HepG2 (cell line): ENCODE measurements around the gene MIF. TPM values are rescaled to one million over a fixed set of nuclear protein-coding genes. Genes with fewer than 3 reads are reported as not detected.

Experiments used
- ASH2L ChIP-seq: fragments of 300-600, 200-600 bp; sonication (generic); IDR thresholded peaks from 2 replicates; pipeline ENCODE4 v1.7.0; 2017; ENCODE audit warnings: low read depth, mild to moderate bottlenecking, moderate library complexity, mixed read lengths, low read length; ENCODE audit not compliant: insufficient read length
- CCAR2 ChIP-seq: fragments of 200-400 bp; formaldehyde crosslinking; optimal IDR thresholded peaks from 2 replicates; pipeline ENCODE3; 2018; ENCODE audit warnings: low read depth, mild to moderate bottlenecking, low read length, moderate library complexity
- NFAT5 ChIP-seq: sonication (generic); formaldehyde crosslinking; IDR thresholded peaks from 2 replicates; pipeline ENCODE4 v1.4.0; 2020; ENCODE audit warnings: missing genetic modification reagents
- PHF21A ChIP-seq: sonication (generic); formaldehyde crosslinking; IDR thresholded peaks from 2 replicates; pipeline ENCODE4 v1.5.0; 2020; ENCODE audit warnings: mild to moderate bottlenecking, missing genetic modification reagents
- RXRB ChIP-seq: IDR thresholded peaks from 2 replicates; pipeline ENCODE4 v1.6.1; 2016; ENCODE audit warnings: borderline replicate concordance, missing genetic modification reagents, missing compliant biosample characterization
- STAG1 ChIP-seq: sonication (generic); formaldehyde crosslinking; IDR thresholded peaks from 2 replicates; pipeline ENCODE4 v1.4.0; 2020; ENCODE audit warnings: missing genetic modification reagents
- TIGD3 ChIP-seq: sonication (generic); formaldehyde crosslinking; IDR thresholded peaks from 2 replicates; pipeline ENCODE4 v1.5.1; 2020; ENCODE audit warnings: mild to moderate bottlenecking, missing genetic modification reagents, borderline replicate concordance
- ZBTB33 ChIP-seq: sonication (generic); formaldehyde crosslinking; IDR thresholded peaks from 2 replicates; pipeline ENCODE4 v1.4.0; 2020; ENCODE audit warnings: missing genetic modification reagents
- ZBTB34 ChIP-seq: sonication (generic); formaldehyde crosslinking; IDR thresholded peaks from 2 replicates; pipeline ENCODE4 v1.8.0; 2022; ENCODE audit warnings: mild to moderate bottlenecking, missing genetic modification reagents
- ZNF350 ChIP-seq: sonication (generic); formaldehyde crosslinking; IDR thresholded peaks from 2 replicates; pipeline ENCODE4 v1.4.0; 2020; ENCODE audit warnings: mild to moderate bottlenecking, low read depth, missing genetic modification reagents, borderline replicate concordance
- ZNF446 ChIP-seq: sonication (generic); formaldehyde crosslinking; IDR thresholded peaks from 2 replicates; pipeline ENCODE4 v1.5.0; 2020; ENCODE audit warnings: mild to moderate bottlenecking, missing genetic modification reagents
- ZNF878 ChIP-seq: sonication (generic); formaldehyde crosslinking; IDR thresholded peaks from 2 replicates; pipeline ENCODE4 v1.8.1; 2023; ENCODE audit warnings: mild to moderate bottlenecking, missing genetic modification reagents, moderate library complexity
- ZSCAN20 ChIP-seq: sonication (generic); formaldehyde crosslinking; IDR thresholded peaks from 2 replicates; pipeline ENCODE4 v1.4.0; 2020; ENCODE audit warnings: missing genetic modification reagents, mild to moderate bottlenecking, borderline replicate concordance
- polyA plus RNA-seq, 8 experiments: library from polyadenylated mRNA; depleted of rRNA in 3 of 8; stranded (reverse) in 7 of 8; unstranded in 1 of 8; fragments of >200 nt; fragmentation: Illumina TruSeq in 4 of 8; extraction: Trizol in 4 of 8; gene quantifications; 2 replicates each; pipeline versions ENCODE4 v1.2.1 to v1.2.3, GENCODE V29; 2011 to 2016; ENCODE audit warnings: low read depth in 4 of 8, missing spikeins in 1 of 8, mixed read lengths in 1 of 8; ENCODE audit not compliant: insufficient read depth in 1 of 8
- total RNA-seq, 5 experiments: library from RNA; depleted of rRNA; stranded (reverse); fragments of >200 nt; fragmentation: Illumina TruSeq; extraction: Trizol; gene quantifications; 2 replicates each; pipeline ENCODE4 v1.2.3, GENCODE V29; 2016; ENCODE audit warnings: low read depth in 1 of 5

Gene MIF
- total and polyA plus RNA-seq, 2 of the 13 experiments (the other 11 are each of a cell fraction or from before 2014, with no cell fraction given), result 634 to 675 TPM

- no peak for TF ChIP-seq NFAT5 (CRISPR knock-in tag)
- TF ChIP-seq RXRB (CRISPR knock-in tag), result no peak
- peak; percentile 46 for TF ChIP-seq STAG1
- 0 out of 2 replicates have a peak, but pooled peaks have one; percentile 38 for TF ChIP-seq ZNF350 (CRISPR knock-in tag)
- no peak for TF ChIP-seq ASH2L
- no peak for TF ChIP-seq PHF21A
- TF ChIP-seq TIGD3 (CRISPR knock-in tag), result no peak
- TF ChIP-seq ZBTB34, result no peak
- TF ChIP-seq ZBTB33, result no peak
- no peak for TF ChIP-seq ZNF878
- TF ChIP-seq ZSCAN20 (CRISPR knock-in tag), result no peak
- TF ChIP-seq CCAR2, result no peak
- no peak for TF ChIP-seq ZNF446 (CRISPR knock-in tag)
Observed at GRCh38 chr22:23888615-23889401, 5.4 kb upstream of the MIF start (continued).
